Vagina (tissue), 2 donors: ENCODE data around the gene FXN.
"Not testable (repeated sequence)": the region's sequence is repeated elsewhere in the genome, so short reads cannot be mapped to it uniquely, and the experiment has no call there.

Experiments
- CTCF ChIP-seq, 3 experiments: fragments of 450-650 bp in 2 of 3; fragments of 200-600 bp in 1 of 3; sonication (generic) in 1 of 3; IDR thresholded peaks; one replicate each; pipeline ENCODE4 v1.5.1; 2017 to 2019; ENCODE audit warnings: antibody characterized with exemption in 3 of 3, mild to moderate bottlenecking in 2 of 3, moderate library complexity in 2 of 3
- POLR2A ChIP-seq, 2 donors: fragments of 450-650 bp; IDR thresholded peaks; one replicate each; pipeline ENCODE4 v1.6.1; 2017; ENCODE audit warnings: antibody characterized with exemption in 2 of 2, mild to moderate bottlenecking in 2 of 2, moderate library complexity in 2 of 2
- POLR2AphosphoS5 ChIP-seq, 2 donors: sonication (generic); formaldehyde crosslinking; IDR thresholded peaks; one replicate each; pipeline ENCODE4 v1.9.0; 2017; ENCODE audit warnings: antibody characterized with exemption in 2 of 2, mild to moderate bottlenecking in 2 of 2, low read depth in 1 of 2; ENCODE audit not compliant: insufficient read depth in 1 of 2

- TF ChIP-seq CTCF (IDR thresholded peaks at IDR 0.05); POLR2AphosphoS5 (IDR thresholded peaks at IDR 0.05; ENCODE audit: insufficient read depth in 1 of 2, low read depth in 1 of 2); POLR2A (IDR thresholded peaks at IDR 0.05): not testable (repeated sequence)
Observed at GRCh38 chr9:69050936-69051335, 15.4 kb downstream of the FXN start.
